ENCODE results near the gene AGPAT4.

DNA sequence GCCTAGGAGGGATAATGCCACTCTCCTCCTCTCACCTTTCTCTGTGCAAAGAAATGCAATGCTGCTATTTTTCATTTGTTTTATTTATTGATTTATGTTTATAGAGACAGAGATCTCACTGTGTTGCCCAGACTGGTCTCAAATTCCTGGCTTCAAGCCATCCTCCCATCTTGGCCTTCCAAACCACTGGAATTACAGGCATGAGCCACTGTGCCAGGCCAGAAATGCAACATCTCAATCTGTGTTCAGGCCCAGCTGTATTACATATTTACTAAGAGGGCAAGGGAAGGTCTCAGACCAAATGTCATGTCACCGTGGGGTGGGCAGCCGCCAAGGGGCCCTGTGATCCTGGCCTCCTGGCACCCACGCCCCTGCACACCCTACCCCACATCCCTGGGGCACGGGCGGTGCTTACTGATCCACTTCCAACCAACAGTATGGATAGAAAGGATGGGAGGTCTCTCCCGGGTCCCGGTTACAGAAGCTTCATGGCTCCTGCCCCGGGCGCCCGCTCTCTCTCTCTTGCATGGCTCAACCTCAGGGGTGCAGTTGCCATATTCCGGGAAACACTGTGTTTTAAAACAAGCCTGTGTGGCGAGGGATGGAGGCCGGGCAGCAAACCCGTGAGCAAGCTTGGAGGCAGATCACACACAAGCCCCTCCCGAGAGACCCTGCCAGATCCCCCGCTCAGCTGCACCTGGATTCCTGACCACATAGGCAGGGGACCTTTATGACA lies 111.8 kb downstream of the AGPAT4 start:
- TF ChIP-seq, protein P1, sequence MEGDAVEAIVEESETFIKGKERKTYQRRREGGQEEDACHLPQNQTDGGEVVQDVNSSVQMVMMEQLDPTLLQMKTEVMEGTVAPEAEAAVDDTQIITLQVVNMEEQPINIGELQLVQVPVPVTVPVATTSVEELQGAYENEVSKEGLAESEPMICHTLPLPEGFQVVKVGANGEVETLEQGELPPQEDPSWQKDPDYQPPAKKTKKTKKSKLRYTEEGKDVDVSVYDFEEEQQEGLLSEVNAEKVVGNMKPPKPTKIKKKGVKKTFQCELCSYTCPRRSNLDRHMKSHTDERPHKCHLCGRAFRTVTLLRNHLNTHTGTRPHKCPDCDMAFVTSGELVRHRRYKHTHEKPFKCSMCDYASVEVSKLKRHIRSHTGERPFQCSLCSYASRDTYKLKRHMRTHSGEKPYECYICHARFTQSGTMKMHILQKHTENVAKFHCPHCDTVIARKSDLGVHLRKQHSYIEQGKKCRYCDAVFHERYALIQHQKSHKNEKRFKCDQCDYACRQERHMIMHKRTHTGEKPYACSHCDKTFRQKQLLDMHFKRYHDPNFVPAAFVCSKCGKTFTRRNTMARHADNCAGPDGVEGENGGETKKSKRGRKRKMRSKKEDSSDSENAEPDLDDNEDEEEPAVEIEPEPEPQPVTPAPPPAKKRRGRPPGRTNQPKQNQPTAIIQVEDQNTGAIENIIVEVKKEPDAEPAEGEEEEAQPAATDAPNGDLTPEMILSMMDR (optimal IDR thresholded peaks at IDR 0.05 in 1 of 3, IDR thresholded peaks at IDR 0.05 in 1 of 3, conservative IDR thresholded peaks at IDR 0.05 in 1 of 3; ENCODE audit: extremely low read depth in 1 of 3, insufficient read depth in 2 of 3, low read length in 3 of 3), result no peak
- TF ChIP-seq EZH2 (IDR thresholded peaks at IDR 0.05; ENCODE audit: low read length), result no peak
